Activated CD4-positive, alpha-beta T cell treated with anti-CD3 and anti-CD28 coated beads, Interleukin-10, Interleukin-2, amounts not matched to agents 100 ng/mL and 50 ng/mL, durations not matched to agents 16 hours and 8 hours (primary cell): ENCODE measurements around the gene ANKK1.

Experiments used
- DNase-seq: peaks from one replicate; pipeline ENCODE4 v3.0.0-alpha.2; 2020

The ANKK1 gene

DNA sequence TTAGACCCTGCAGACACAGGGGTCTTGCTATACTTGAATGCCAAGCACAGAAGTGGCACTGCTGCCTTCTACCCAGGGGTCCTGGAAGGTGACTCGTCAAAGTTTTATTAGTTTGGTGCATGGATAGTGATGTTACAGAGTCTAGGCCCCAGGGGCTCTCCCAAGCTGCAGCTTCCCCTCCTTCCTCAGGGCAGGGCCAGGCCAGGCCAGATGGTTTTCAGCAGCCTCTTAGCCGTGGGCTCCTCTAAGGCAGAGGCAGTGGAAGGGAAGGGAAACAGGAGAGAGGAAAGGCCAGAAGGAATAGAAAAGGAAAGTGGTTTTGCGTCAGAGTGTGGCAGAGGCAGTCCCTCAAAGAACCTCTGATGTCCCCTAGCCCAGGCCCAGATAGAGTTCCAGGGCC, 21.9 kb downstream of the ANKK1 start:
- no peak for DNase-seq

DNA sequence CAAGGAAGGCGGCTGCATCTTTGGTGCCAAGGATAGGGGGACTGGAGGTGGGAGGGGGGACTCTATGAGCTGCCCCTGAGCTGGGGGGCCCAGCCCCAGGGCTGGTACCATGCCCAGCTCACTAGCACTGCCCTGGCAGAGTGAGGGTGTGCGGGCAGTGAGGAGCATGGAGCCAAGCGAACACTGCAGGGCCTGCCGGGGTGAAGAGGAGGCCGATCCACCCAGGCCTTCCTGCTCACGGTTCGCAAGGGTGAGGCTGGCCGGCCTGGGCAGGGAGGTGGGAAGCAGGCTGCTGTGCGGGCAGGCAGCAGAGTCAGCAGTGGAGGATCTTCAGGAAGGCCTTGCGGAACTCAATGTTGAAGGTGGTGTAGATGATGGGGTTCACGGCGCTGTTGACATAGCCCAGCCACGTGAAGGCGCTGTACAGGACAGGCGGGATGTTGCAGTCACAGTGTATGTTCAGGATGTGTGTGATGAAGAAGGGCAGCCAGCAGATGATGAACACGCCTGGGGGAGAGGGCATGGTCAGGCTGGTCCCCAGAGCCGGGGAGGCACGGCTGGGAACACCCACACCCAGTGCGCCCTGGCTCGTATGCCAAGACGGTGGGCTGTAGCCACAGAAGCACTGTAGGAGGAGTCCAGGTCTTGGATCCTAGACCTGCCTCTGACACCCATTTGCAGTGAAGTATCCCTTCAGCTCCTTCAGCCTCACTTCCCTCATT, 23.0 kb downstream of the ANKK1 start:
- no peak for DNase-seq

DNA sequence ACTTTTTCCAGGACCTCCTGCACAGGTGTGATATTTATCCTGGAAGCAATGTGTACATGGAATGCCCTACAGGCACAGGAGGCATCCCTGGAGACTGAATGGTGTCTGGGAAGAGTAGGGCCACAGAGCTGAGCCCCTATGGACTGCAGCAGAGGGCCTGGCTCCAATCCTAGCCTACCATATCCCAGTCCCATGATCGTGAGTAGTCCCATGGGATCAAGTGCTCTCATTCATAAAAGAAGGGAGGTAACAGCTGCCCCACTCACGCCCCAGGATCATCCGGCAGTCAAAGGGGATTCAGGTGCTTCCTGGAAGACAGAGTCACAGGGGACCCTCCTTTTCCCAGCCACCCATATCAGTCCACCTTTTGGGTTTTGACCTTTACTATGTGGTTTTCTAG, 24.0 kb downstream of the ANKK1 start:
- DNase-seq, result no peak

DNA sequence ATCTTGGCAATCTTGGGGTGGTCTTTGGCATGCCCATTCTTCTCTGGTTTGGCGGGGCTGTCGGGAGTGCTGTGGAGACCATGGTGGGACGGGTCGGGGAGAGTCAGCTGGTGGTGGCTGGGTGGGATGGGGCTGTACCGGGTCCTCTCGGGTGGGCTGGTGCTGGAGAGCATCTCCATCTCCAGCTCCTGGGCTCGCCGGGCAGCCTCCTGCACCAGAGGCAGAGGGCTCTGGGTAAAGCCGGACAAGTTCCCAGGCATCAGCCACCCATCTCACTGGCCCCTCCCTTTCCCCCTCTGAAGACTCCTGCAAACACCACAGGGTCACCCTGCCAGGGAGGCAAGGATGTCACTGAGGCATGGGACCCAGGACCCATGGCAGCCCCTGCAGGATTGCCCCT, 25.1 kb downstream of the ANKK1 start:
- no peak for DNase-seq

GRCh38 chr11:113415343-113415742, 27.8 kb downstream of the ANKK1 start:
- no peak for DNase-seq

DNA sequence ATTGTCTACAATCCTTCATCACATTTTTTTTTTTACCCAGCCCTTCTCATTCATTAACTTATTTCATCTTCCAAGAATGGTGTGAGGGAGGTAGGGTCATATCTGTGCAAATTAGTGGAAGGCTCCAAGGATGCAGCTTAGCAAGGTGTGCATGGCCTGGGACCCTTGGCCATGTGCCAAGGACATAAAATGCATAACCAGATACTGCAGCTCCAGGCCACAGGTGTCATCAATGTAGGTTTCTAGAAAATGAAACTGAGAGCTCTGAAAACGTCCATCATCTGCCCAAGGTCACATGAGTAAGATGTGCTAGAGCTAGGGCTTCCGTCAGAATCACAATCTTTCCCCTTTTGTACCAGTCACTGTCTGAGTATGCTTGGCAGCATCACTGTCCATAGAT, 29.8 kb downstream of the ANKK1 start:
- DNase-seq, result peak; percentile 11

GRCh38 chr11:113419454-113420003, 31.9 kb downstream of the ANKK1 start:
- DNase-seq, result no peak

DNA sequence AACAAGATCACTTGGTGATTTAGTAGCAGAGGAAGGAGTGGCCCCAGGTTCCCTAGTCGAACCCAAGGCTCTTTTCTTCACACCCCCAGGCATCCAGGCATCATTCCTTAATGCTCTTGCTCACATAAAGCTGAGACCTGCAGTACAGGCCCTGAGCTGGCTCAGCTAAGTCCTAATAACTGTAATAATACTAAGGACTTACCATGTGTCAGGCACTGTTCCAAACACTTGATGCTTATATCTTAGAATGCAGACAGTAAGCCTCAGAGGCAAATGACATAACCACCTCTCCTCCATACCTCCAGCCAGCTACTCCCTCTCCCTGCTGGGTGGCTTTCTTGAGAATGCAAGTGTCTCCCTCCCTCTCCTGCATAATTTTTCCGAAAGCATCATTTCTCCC, 33.2 kb downstream of the ANKK1 start:
- DNase-seq, result no peak

DNA sequence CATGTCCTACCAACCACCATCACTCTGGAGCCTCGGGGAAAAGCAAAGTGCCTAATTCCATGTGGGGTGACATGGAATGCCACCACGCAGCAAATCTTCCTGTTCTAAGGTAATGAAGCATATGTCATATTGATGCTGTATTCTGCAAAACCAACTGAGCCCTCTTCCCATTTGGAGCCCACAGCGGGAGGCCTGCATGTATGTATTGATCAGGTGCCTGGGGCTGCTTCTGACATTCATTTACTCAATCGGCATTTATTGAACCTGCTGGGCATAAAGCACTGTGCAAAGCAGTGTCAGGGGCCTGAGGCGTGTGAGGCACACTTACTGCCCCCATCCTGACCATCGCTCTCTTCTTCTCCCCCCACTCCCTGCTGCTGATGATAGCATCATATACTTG, 39.1 kb downstream of the ANKK1 start:
- no peak for DNase-seq

GRCh38 chr11:113431746-113432145, 44.2 kb downstream of the ANKK1 start:
- no peak for DNase-seq

DNA sequence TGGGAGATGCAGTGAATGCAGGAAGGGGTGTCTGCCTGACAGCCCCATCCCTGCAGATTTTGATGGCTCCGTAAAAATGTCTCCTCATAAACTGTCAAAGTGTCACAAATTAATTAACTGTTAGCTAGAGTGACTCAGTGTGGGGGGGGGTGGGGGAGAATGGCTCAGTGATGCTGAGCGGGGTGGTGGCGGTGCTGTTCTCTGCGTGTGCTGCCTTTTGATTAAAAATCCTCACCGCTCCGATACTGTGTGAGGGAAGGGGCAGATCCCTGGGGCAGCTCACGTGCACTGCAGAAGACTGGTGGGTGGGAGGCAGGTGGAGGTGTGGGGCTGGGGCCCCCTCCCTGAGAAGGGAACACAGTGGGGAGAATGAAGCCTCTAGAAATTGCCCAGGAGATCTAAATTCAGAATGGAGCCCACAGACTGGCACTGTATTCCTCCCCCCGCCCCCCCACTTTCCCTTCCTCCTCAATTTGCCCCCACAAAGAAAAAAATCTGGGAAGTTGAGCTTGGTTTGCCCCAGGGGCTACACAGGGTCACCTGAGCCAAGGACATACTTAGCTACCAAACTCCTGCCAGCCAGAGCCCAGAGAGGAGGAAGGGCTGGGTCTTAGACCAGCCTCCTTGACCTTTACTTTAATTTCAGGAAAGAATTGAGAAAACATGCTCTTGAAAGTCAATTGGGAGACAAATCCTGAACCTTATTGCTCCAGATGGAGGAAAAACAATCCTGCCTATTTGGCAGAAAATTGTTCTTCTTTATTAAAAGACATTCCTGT, 47.8 kb downstream of the ANKK1 start:
- no peak for DNase-seq

DNA sequence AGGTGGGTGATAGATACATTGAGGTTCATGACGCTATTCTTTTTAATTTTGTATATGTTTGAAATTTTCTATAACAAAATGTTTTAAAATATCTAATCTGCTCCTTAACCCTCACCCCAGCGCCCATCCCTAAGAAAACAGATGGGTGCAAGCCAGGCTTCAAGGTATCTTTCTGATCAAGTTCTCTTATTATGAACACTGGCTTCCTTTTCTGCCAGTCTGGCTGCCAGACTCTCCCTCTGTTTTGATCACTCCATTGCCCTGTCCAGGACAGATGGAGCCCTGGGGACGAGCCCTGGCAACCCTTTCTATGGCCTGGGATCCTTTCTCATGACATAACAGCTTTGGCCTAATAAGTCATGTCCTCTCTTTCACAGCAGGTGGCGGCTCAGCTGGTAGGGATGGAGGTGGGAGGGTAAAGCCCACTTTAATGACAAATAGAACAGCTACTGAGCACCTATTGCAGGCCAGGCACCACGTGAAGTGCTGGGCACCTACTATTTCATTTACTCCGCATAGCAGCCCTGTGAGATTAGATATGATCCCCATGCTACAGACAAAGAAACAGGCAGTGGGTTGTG, 49.2 kb downstream of the ANKK1 start:
- no peak for DNase-seq

GRCh38 chr11:113440816-113441215, 53.2 kb downstream of the ANKK1 start:
- DNase-seq, result no peak

DNA sequence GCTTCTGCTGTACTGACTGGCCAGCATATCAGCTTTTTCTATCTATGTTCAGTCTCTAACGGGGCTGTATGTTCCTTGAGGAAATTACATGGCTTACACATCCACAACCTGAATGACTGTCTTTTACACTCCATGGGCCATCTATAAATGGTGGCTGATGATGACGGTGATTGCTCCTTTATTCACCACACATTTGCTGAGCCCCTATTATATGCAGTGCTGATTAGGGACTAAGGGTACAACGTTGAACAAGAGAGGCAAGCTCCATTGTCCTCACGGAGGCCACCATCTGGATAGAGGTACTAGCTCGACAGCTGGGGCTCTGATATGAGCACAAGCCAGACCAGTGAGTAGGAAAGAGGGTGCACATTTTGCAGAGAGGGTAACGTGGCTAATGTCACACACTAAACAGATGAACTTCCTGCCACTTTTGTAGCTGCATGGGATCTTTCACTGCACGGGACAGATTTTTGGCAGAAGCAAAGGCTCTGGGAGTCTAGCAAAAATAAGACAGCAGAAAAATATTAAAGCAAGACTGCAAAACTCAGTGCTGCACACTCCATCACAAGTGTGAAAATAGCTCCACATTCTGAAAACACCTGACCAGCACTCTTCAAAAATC, 57.0 kb downstream of the ANKK1 start:
- no peak for DNase-seq

GRCh38 chr11:113446112-113446511, 58.5 kb downstream of the ANKK1 start:
- DNase-seq, result peak; percentile 87

GRCh38 chr11:113446938-113447337, 59.4 kb downstream of the ANKK1 start:
- no peak for DNase-seq

GRCh38 chr11:113447621-113448315, 60.2 kb downstream of the ANKK1 start:
- peak; percentile 71 for DNase-seq

GRCh38 chr11:113448316-113448677, 60.7 kb downstream of the ANKK1 start:
- no peak for DNase-seq

DNA sequence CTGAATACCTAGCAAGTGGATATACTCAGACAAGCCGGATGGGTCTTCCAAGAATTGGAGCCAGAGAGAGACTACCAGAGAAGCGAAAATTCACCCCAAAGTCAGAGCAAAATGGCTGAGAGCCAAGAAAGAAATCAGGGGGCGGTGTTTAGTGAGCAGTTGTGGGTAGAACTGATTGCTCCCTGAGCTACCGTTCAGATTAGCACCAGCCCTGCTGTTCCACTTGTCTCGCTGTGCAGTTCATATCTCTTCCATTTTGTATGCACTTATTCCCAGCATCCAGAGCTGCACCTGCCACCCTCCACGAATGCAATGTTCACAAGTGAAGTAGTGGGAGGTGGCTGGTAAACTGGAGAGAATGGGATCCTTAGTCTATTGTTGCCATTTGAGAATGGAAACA, 62.2 kb downstream of the ANKK1 start:
- no peak for DNase-seq
